IMR-90 (cell line): ENCODE data around the gene TRPM3. TPM values are rescaled to one million over a fixed set of nuclear protein-coding genes. Genes with fewer than 3 reads are reported as not detected.

Experiments used
- ATAC-seq: fragments of 200-7000 bp; cut with Tn5 transposase; 2 replicates; pipeline ENCODE4 v1.9.1; 2020; ENCODE audit warnings: low read depth, mild to moderate bottlenecking, moderate library complexity
- BruUV-seq: library from RNA; stranded (reverse); fragments of 400-500 nt; replicated peaks from 2 replicates; lab custom pipeline; 2021; lab: Mats Ljungman, UMichigan
- CTCF ChIA-PET: fragments of 300-600 bp; formaldehyde crosslinking; extraction: SDS; loops from one replicate; lab custom pipeline; 2021; ENCODE audit warnings: antibody characterized with exemption; lab: Yijun Ruan, JAX
- POLR2A ChIA-PET: fragments of 300-600 bp; sonication (Branson Sonifier 250); formaldehyde crosslinking; loops from one replicate; lab custom pipeline; 2022; ENCODE audit warnings: antibody characterized with exemption; ENCODE audit not compliant: unreplicated experiment; lab: Charles Lee
- DNase-seq: peaks from one replicate; pipeline ENCODE4 v3.0.0; 2013
- H2AFZ ChIP-seq: replicated peaks from 2 replicates; pipeline ENCODE3; 2013; ENCODE audit warnings: low read length, mild to moderate bottlenecking; ENCODE audit not compliant: poor library complexity
- H2AK5ac ChIP-seq: 2 replicates; pipeline ENCODE4 v1.6.1; 2013; ENCODE audit warnings: low read depth, low read length, inconsistent platforms
- H2AK9ac ChIP-seq: replicated peaks from 2 replicates; pipeline ENCODE3; 2013; ENCODE audit warnings: mild to moderate bottlenecking, low read depth, low read length, moderate library complexity; ENCODE audit not compliant: poor library complexity
- H2BK120ac ChIP-seq: 2 replicates; pipeline ENCODE4 v1.6.1; 2013; ENCODE audit warnings: low read depth, low read length, inconsistent platforms
- H2BK15ac ChIP-seq: 3 replicates; pipeline ENCODE4 v1.6.1; 2013; ENCODE audit warnings: low read depth, low read length, inconsistent platforms
- H2BK20ac ChIP-seq: 2 replicates; pipeline ENCODE4 v1.6.1; 2013; ENCODE audit warnings: low read depth, mild to moderate bottlenecking, inconsistent platforms, low read length, moderate library complexity
- H2BK5ac ChIP-seq: 2 replicates; pipeline ENCODE4 v1.6.1; 2013; ENCODE audit warnings: mild to moderate bottlenecking, low read depth, low read length, inconsistent platforms; ENCODE audit not compliant: poor library complexity, severe bottlenecking
- H3K14ac ChIP-seq: replicated peaks from 2 replicates; pipeline ENCODE4 v1.6.1; 2013; ENCODE audit warnings: low read depth, low read length, inconsistent platforms
- H3K18ac ChIP-seq: 2 replicates; pipeline ENCODE4 v1.6.1; 2013; ENCODE audit warnings: low read depth, low read length, control low read depth
- H3K23ac ChIP-seq: 2 replicates; pipeline ENCODE4 v1.6.1; 2013; ENCODE audit warnings: low read depth, low read length, inconsistent platforms
- H3K27ac ChIP-seq: 2 replicates; pipeline ENCODE4 v1.5.1; 2013; ENCODE audit warnings: mild to moderate bottlenecking, control low read depth, low read length; ENCODE audit not compliant: insufficient read depth
- H3K27me3 ChIP-seq: 2 replicates; pipeline ENCODE4 v1.6.1; 2013; ENCODE audit warnings: low read length; ENCODE audit not compliant: control insufficient read depth, insufficient read depth
- H3K36me3 ChIP-seq: 2 replicates; pipeline ENCODE4 v1.6.1; 2013; ENCODE audit warnings: low read length, mixed read lengths; ENCODE audit not compliant: control insufficient read depth, insufficient read depth
- H3K4ac ChIP-seq: 2 replicates; pipeline ENCODE4 v1.6.1; 2013; ENCODE audit warnings: low read depth, low read length, inconsistent platforms
- H3K4me1 ChIP-seq: 2 replicates; pipeline ENCODE4 v1.6.1; 2013; ENCODE audit warnings: low read length, mixed read lengths; ENCODE audit not compliant: control insufficient read depth, insufficient read depth
- H3K4me2 ChIP-seq: 2 replicates; pipeline ENCODE4 v1.6.1; 2013; ENCODE audit warnings: low read depth, mild to moderate bottlenecking, control low read depth, low read length, moderate library complexity
- H3K4me3 ChIP-seq: 2 replicates; pipeline ENCODE4 v1.5.1; 2013; ENCODE audit warnings: low read depth, mild to moderate bottlenecking, control low read depth, low read length, moderate library complexity; ENCODE audit not compliant: insufficient read depth
- H3K56ac ChIP-seq: 2 replicates; pipeline ENCODE4 v1.6.1; 2013; ENCODE audit warnings: low read length, inconsistent platforms; ENCODE audit not compliant: insufficient read depth; ENCODE audit errors: extremely low read depth
- H3K79me1 ChIP-seq, 2 experiments: 2 replicates each; pipeline ENCODE4 v1.6.1; 2013; ENCODE audit warnings: low read length in 2 of 2, inconsistent platforms in 1 of 2, low read depth in 1 of 2
- H3K9ac ChIP-seq: 2 replicates; pipeline ENCODE4 v1.6.1; 2013; ENCODE audit warnings: low read depth, low read length, control low read depth
- H3K9me1 ChIP-seq: 2 replicates; pipeline ENCODE4 v1.6.1; 2013; ENCODE audit warnings: low read length, inconsistent platforms; ENCODE audit not compliant: insufficient read depth
- H3K9me3 ChIP-seq: 2 replicates; pipeline ENCODE4 v1.6.1; 2013; ENCODE audit warnings: low read length; ENCODE audit not compliant: control insufficient read depth, insufficient read depth
- H4K20me1 ChIP-seq: 2 replicates; pipeline ENCODE4 v1.6.1; 2013; ENCODE audit warnings: low read length, inconsistent platforms; ENCODE audit not compliant: insufficient read depth
- H4K5ac ChIP-seq: 2 replicates; pipeline ENCODE4 v1.6.1; 2013; ENCODE audit warnings: mild to moderate bottlenecking, low read depth, low read length, control low read depth
- H4K8ac ChIP-seq, 2 experiments: 2 replicates each; pipeline ENCODE4 v1.6.1; 2013; ENCODE audit warnings: low read depth in 2 of 2, low read length in 2 of 2, control low read depth in 1 of 2, inconsistent platforms in 1 of 2
- H4K91ac ChIP-seq: 2 replicates; pipeline ENCODE4 v1.6.1; 2013; ENCODE audit warnings: low read depth, low read length, inconsistent platforms; ENCODE audit not compliant: insufficient read depth
- CTCF ChIP-seq: conservative IDR thresholded peaks from 2 replicates; pipeline ENCODE4 v1.5.1; 2012; ENCODE audit warnings: mild to moderate bottlenecking, low read depth, low read length, improper control_type of control experiment
- MAFK ChIP-seq: IDR thresholded peaks from 2 replicates; pipeline ENCODE4 v1.6.1; 2012; ENCODE audit warnings: low read depth, low read length, improper control_type of control experiment
- POLR2A ChIP-seq: IDR thresholded peaks from 2 replicates; pipeline ENCODE4 v1.6.1; 2012; ENCODE audit warnings: mild to moderate bottlenecking, low read depth, low read length
- USF2 ChIP-seq: fragments of 150-350 bp; IDR thresholded peaks from 2 replicates; pipeline ENCODE4 v1.6.1; 2017; ENCODE audit warnings: mild to moderate bottlenecking, antibody characterized with exemption, low read length, low read depth
- WGBS, 2 experiments: methylation state at CpG; one replicate each; pipeline versions ENCODE4 v1.1.5 to v1.1.7; 2013; ENCODE audit warnings: missing lambda C conversion rate in 2 of 2; ENCODE audit not compliant: insufficient read length in 1 of 2; ENCODE audit errors: extremely low coverage in 2 of 2; 5-methylcytosine and 5-hydroxymethylcytosine counted together
- dilution Hi-C: fragments of 300-500 bp; cut with HindIII; formaldehyde crosslinking; loops from one replicate; pipeline ENCODE4 v1.14.3; 2018; ENCODE audit warnings: low sequenced_read_pairs; ENCODE audit not compliant: unreplicated experiment
- in situ Hi-C: fragments of 300-500 bp; cut with MboI; formaldehyde crosslinking; loops from 3 replicates; pipeline ENCODE4 v1.14.3; 2019; ENCODE audit warnings: low sequenced_read_pairs, inconsistent platforms, mixed read lengths
- intact Hi-C: fragments of 100-400 bp; cut with micrococcal nuclease; formaldehyde crosslinking; loops from 2 replicates; pipeline ENCODE4 v1.10.0; 2022
- polyA plus RNA-seq, 3 experiments: library from polyadenylated mRNA; depleted of rRNA; stranded (reverse); fragments of >200 nt; gene quantifications; 2 replicates each; pipeline ENCODE4 v1.2.3, GENCODE V29; 2012; ENCODE audit warnings: low replicate concordance in 1 of 3
- total RNA-seq: library from RNA; depleted of rRNA; stranded (reverse); fragments of >200 nt; gene quantifications from 2 replicates; pipeline ENCODE4 v1.2.3, GENCODE V29; 2012

TRPM3 gene
- total and polyA plus RNA-seq, 2 of the 4 experiments (the other 2 are of a cell fraction) = not detected

GRCh38 chr9:70792796-70793195 is 328.6 kb downstream of the TRPM3 start:
- no peak overlapping the region for H3K23ac ChIP-seq
- H2AK5ac ChIP-seq = no peak overlapping the region
- no peaks in the 10 kb centered on the region for H3K36me3 ChIP-seq
- WGBS, 2 experiments = no CpG with 5 or more reads among the region's 1 CpG
- no peaks in the 10 kb centered on the region for H3K9me3 ChIP-seq
- H3K4ac ChIP-seq = no peak overlapping the region
- in situ Hi-C loops = no loop called here
- H4K8ac ChIP-seq = no peak overlapping the region
- DNase-seq (no peak), ATAC-seq (no peak)
- H3K18ac ChIP-seq = no peak overlapping the region
- no peak overlapping the region for H2BK5ac ChIP-seq
- H2AK9ac ChIP-seq = no peak overlapping the region
- no peak overlapping the region for H3K4me2 ChIP-seq
- intact Hi-C loops = no loop called here
- no peak overlapping the region for H2BK15ac ChIP-seq
- no peak overlapping the region for H2BK120ac ChIP-seq
- no peak overlapping the region for H3K4me3 ChIP-seq
- H3K14ac ChIP-seq = no peak overlapping the region
- no peak overlapping the region for H3K9ac ChIP-seq
- H3K27ac ChIP-seq = no peak overlapping the region
- H3K79me1 ChIP-seq = no peaks in the 10 kb centered on the region
- ChIA-PET POLR2A (no interaction called here), CTCF (no interaction called here)
- BruUV-seq = no TSS peak
- no peak overlapping the region for H4K5ac ChIP-seq
- H3K9me1 ChIP-seq = no peaks in the 10 kb centered on the region
- no peak overlapping the region for H3K56ac ChIP-seq
- TF ChIP-seq POLR2A (no peak), USF2 (no peak), CTCF (no peak), MAFK (peak; percentile 63)
- no peaks in the 10 kb centered on the region for H3K27me3 ChIP-seq
- dilution Hi-C loops = no loop called here
- H3K4me1 ChIP-seq = no peaks in the 10 kb centered on the region
- H4K20me1 ChIP-seq = no peaks in the 10 kb centered on the region
- H2BK20ac ChIP-seq = no peak overlapping the region
- H4K91ac ChIP-seq = no peak overlapping the region
- no peak overlapping the region for H2AFZ ChIP-seq
